Measurements from ENCODE around the gene MRPS12. TPM values are rescaled to one million over a fixed set of nuclear protein-coding genes. Genes with fewer than 3 reads are reported as not detected.
"Not testable (repeated sequence)": the region's sequence is repeated elsewhere in the genome, so short reads cannot be mapped to it uniquely, and the experiment has no call there.

MRPS12 gene
- total RNA-seq, 2 experiments from 2014 or later, result 62.4 to 76.0 TPM

DNA sequence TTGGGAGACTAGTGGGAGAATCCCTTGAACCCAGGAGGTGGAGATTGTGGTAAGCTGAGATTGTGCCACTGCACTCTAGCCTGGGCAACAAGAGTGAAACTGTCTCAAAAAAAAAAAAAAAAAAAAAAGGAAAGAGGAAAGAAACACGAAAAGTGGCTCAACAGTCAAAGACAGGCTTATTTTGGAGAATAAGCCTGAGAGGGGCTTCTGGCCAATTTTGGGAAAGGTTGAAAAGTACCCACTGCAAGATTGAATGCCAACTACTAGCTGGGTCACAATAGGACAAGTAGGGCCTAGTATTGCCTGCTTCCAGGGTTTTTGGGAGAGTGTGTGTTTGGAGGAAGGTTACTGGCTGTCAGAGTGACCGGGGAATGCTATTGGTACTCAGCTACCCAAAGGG is 27.6 kb downstream of the MRPS12 start:
- Mint-ChIP-seq H3K36me3 (ENCODE audit: low read depth) (no peaks in the 10 kb centered on the region), H3K27ac (no peak overlapping the region), H3K4me1 (peaks cover 4% of the 10 kb centered on the region), H3K4me3 (no peak overlapping the region), H3K9me3 (ENCODE audit: low read depth) (no peaks in the 10 kb centered on the region), H3K27me3 (peaks cover 13% of the 10 kb centered on the region)
- intact Hi-C loops (cut with DNase I, micrococcal nuclease), result no loop called here
- ATAC-seq, result no peak
- no peak for DNase-seq
- POLR2A ChIA-PET, result no interaction called here
- CTCF ChIA-PET, result no interaction called here

DNA sequence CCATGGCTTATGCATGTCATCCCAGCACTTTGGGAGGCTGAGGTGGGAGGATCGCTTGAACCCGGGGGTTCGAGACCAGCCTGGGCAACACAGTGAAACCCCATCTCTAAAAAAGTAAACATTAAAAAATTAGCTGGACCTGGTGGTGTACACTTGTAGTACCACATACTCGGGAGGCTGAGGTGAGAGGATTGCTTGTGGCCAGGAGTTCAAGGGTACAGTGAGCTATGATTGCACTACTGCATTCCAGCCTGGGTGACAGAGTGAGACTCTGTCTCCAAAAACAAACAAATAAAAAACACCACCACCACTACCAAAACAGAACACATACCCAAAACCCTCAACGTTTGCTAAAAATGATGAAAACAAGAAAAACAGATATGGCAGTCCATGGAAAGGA is 28.9 kb downstream of the MRPS12 start:
- no peak for ATAC-seq
- no peaks in the 10 kb centered on the region for H3K36me3 Mint-ChIP-seq (ENCODE audit: low read depth)
- H3K4me3 Mint-ChIP-seq, result no peak overlapping the region
- POLR2A ChIA-PET, result no interaction called here
- H3K27ac Mint-ChIP-seq, result no peak overlapping the region
- H3K27me3 Mint-ChIP-seq, result peaks cover 7% of the 10 kb centered on the region
- intact Hi-C loops (cut with DNase I, micrococcal nuclease), result loop anchor here (5.0 to 10.0 kb wide), 3 partner anchors 75 to 238 kb away; partner anchors contain the start of genes FBXO27 (in 1 of the 2) and NCCRP1 (in 1 of the 2)
- peaks cover 4% of the 10 kb centered on the region for H3K4me1 Mint-ChIP-seq
- H3K9me3 Mint-ChIP-seq (ENCODE audit: low read depth), result no peaks in the 10 kb centered on the region
- DNase-seq, result no peak
- CTCF ChIA-PET, result interaction anchor here (0.5 to 1.1 kb wide), 5 partner anchors 15 to 325 kb away, joined by 3 to 5 read pairs (median 3); no protein-coding TSS in a partner anchor

DNA sequence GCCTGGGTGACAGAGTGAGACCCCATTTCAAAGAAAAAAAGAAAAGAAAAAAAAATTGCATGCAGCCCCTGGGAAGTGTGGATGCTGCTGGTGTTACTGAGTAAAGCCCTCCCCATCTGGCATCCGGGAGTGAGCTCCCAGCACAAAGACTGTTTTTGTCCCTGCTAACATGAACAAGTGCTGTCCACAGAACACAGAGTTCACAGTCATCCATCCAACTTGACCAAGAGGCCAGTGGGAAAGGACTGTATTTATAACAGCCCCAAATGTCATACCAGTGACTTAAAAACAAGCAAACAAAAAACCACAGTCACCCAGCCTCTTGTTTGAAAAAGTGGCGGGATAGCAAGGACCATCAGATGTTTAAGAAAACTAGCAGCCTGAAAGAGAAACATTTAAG is 34.0 kb downstream of the MRPS12 start:
- Mint-ChIP-seq H3K9me3 (ENCODE audit: low read depth) (no peaks in the 10 kb centered on the region), H3K4me1 (peaks cover 4% of the 10 kb centered on the region), H3K4me3 (no peak overlapping the region), H3K27me3 (peaks cover 10% of the 10 kb centered on the region), H3K36me3 (ENCODE audit: low read depth) (no peaks in the 10 kb centered on the region), H3K27ac (no peak overlapping the region)
- CTCF ChIA-PET, result interaction anchor here (0.6 kb wide), 1 partner anchor 623 kb away, joined by 3 read pairs; no protein-coding TSS in a partner anchor
- POLR2A ChIA-PET, result no interaction called here
- intact Hi-C loops (cut with DNase I, micrococcal nuclease), result loop anchor here (5.0 to 10.0 kb wide), 3 partner anchors 70 to 233 kb away; partner anchors contain the start of genes FBXO27 (in 1 of the 2) and NCCRP1 (in 1 of the 2)
- ATAC-seq (no peak), DNase-seq (no peak)

DNA sequence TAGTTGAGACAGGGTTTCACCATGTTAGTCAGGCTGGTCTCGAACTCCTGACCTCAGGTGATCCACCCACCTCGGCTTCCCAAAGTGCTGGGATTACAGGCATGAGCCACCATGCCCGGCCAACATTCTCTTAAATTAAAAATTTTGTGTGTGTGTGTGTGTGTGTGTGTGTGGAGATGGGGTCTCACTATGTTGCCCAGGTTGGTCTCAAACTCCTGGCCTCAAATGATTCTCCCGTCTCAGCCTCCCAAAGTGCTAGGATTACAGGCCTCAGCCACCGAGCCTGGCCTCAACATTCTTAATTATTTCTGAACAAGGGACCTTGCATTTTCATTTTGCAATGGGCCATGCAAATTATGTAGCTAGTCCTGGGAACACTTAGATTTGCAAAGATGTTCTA is 35.4 kb downstream of the MRPS12 start:
- H3K27me3 Mint-ChIP-seq, result peaks cover 10% of the 10 kb centered on the region
- H3K27ac Mint-ChIP-seq; ATAC-seq; H3K4me3 Mint-ChIP-seq; H3K36me3 Mint-ChIP-seq (ENCODE audit: low read depth); DNase-seq; H3K9me3 Mint-ChIP-seq (ENCODE audit: low read depth); POLR2A ChIA-PET; H3K4me1 Mint-ChIP-seq: not testable (repeated sequence)
- CTCF ChIA-PET, result interaction anchor here (1.2 to 2.1 kb wide), 2 partner anchors 10 to 12 kb away, joined by 3 to 6 read pairs; no protein-coding TSS in a partner anchor
- intact Hi-C loops (cut with DNase I, micrococcal nuclease), result loop anchor here in 1 of 2 experiments (10.0 kb wide), 1 partner anchor 69 kb away; the partner anchor contains the start of gene FBXO27

DNA sequence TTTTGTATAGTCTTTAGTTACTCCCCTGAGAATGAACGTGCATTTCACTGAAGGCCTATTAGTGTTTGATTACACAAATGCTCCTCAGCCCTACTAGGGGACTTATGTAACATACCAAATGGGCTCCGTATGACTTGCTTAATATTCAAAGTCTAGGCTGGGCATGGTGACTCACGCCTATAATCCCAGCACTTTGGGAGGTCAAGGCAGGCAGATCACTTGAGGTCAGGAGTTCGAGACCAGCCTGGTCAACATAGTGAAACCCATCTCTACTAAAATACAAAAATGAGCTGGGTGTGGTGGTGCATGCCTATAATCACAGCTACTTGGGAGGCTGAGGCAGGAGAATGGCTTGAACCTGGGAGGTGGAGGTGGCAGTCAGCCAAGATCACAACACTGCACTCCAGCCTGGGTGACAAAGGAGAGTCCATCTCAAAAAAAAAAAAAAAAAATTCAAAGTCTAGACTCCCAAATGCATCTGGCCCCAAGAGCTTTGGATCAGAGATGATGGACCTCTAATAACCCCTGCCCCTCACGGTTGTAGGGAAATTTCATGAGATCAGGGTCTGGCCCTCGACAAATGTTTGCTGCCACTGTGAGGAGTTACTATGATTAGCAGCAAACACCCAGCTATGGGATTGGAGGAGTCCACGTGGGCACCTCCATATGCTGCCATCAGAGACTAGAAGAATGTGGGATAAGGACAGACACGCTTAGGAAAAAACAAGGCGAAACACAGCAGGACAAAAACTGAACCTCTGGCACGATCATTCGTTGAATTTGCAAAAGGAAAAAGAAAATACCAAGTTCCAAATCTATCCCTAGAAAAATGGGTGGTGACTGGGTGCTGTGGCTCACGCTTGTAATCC is 40.2 kb downstream of the MRPS12 start:
- Mint-ChIP-seq H3K36me3 (ENCODE audit: low read depth) (no peaks in the 10 kb centered on the region), H3K27ac (no peak overlapping the region), H3K4me3 (no peak overlapping the region), H3K27me3 (peaks cover 10% of the 10 kb centered on the region), H3K9me3 (ENCODE audit: low read depth) (no peaks in the 10 kb centered on the region), H3K4me1 (peaks cover 8% of the 10 kb centered on the region)
- POLR2A ChIA-PET, result no interaction called here
- intact Hi-C loops (cut with DNase I, micrococcal nuclease), result no loop called here
- DNase-seq (no peak), ATAC-seq (no peak)
- CTCF ChIA-PET, result interaction anchor here (0.8 to 1.2 kb wide), 4 partner anchors 9 to 80 kb away, joined by 3 to 6 read pairs (median 4); no protein-coding TSS in a partner anchor

DNA sequence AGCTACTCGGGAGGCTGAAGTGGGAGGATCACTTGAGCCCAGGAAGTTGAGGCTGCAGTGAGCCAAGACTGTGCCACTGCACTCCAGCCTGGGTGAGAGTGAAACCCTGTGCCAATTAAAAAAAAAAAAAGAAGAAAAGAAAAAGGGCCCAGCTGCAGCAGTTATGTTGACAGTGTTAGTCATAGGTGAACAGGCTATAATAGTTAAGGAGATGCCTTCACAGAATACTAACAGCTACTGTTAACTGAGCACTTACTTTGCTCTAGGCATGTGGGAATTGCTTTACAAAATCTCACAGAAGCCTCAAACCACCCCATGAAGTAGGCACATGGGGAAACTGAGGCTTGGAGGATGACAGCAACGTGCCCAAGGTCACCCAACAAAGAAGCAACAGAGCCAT is 40.9 kb downstream of the MRPS12 start:
- peaks cover 18% of the 10 kb centered on the region for H3K27me3 Mint-ChIP-seq
- ChIA-PET CTCF (interaction anchor here (0.8 to 1.2 kb wide), 3 partner anchors 9 to 80 kb away, joined by 3 to 6 read pairs (median 4); no protein-coding TSS in a partner anchor), POLR2A (no interaction called here)
- DNase-seq (no peak), ATAC-seq (no peak)
- no peaks in the 10 kb centered on the region for H3K9me3 Mint-ChIP-seq (ENCODE audit: low read depth)
- H3K4me1 Mint-ChIP-seq, result peaks cover 15% of the 10 kb centered on the region
- H3K4me3 Mint-ChIP-seq, result no peak overlapping the region
- no peaks in the 10 kb centered on the region for H3K36me3 Mint-ChIP-seq (ENCODE audit: low read depth)
- intact Hi-C loops (cut with DNase I, micrococcal nuclease), result no loop called here
- H3K27ac Mint-ChIP-seq, result no peak overlapping the region

DNA sequence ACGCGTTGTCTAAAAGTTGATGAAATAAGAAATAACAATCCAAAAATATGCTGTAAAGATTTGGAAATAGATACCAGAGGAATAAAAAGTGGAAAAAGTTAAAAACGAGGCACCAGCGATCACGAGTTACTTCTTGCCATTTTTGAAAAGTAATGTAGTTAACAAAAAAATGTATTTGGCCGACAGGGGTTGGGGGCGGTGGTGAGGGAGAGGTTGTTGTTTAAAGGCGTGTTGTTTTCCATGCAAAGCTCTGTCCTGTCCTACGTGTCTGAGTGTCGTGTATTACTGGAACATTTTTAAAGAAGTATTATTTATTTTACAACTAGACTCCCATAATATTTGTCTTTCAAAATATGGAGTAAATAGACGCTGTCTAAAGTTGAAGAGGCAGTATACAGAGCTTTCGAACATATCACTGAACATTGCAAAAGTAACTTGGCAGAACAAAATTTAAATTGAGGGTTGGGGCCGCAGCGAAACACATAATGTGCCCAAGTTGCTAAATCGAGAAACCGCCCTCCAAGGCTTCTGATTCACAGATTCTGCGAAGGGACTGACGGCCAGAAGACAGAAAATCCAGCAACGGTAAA is 44.0 kb downstream of the MRPS12 start:
- CTCF ChIA-PET, result interaction anchor here (0.7 to 2.8 kb wide), 3 partner anchors 13 to 16 kb away, joined by 3 to 10 read pairs (median 4); no protein-coding TSS in a partner anchor
- POLR2A ChIA-PET, result no interaction called here
- intact Hi-C loops (cut with DNase I, micrococcal nuclease), result no loop called here

DNA sequence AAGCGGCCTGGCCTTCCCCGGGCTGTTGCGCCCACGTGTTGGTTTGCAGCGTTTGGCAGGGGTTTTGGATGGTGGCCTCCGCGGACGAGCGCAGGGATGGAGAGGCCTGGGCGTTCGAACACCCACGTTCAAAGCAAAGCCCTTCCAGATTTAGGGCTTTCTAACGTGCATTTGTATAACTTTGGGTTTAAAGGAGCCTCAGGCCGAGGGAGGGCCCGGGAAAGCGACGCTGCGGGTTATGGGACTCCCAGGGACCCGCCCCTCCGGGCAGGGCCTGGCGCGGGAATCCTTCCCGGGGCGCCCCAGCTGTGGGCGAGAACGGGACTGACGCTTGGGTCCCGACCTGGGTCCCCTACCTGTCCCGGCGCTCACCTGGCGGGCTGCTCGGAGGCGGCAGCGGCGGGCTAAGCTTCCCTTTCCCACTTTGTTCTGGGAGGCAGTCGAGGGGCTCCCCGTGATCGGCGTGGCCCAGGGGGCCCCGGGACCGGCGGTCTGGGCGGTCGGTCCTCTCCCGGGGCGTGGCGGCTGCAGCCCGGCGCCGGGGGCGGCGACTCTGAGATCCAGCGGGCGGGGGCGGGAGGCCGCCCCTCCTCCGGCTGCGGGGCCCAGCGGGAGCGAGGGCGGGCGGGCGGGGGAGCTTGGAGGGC is 44.6 kb downstream of the MRPS12 start, which contains the start of gene FBXO17:
Gene FBXO17 (minus strand): TSS at position 529 of the 647 bp plus-strand sequence. CDS start 25,423 bp downstream, outside the sequence.
- Mint-ChIP-seq H3K27ac (no peak within 1 kb of the TSS), H3K4me1 (peaks cover 27% of the 10 kb centered on the region), H3K9me3 (ENCODE audit: low read depth) (peaks cover under 1% of the 10 kb centered on the region), H3K27me3 (peaks cover 29% of the 10 kb centered on the region), H3K36me3 (ENCODE audit: low read depth) (no peaks in the 10 kb centered on the region), H3K4me3 (peak within 1 kb of the TSS; percentile 40)
- POLR2A ChIA-PET, result no interaction called here
- intact Hi-C loops (cut with DNase I, micrococcal nuclease), result no loop called here
- CTCF ChIA-PET, result interaction anchor here (0.7 to 2.8 kb wide), 6 partner anchors 13 to 249 kb away, joined by 3 to 10 read pairs (median 4); no protein-coding TSS in a partner anchor
- ATAC-seq (no peak), DNase-seq (no peak)

More for the DNA sequence above, 44.0 kb downstream of the MRPS12 start:
- H3K4me1 Mint-ChIP-seq, result peaks cover 27% of the 10 kb centered on the region
- peaks cover 27% of the 10 kb centered on the region for H3K27me3 Mint-ChIP-seq
- no peaks in the 10 kb centered on the region for H3K9me3 Mint-ChIP-seq (ENCODE audit: low read depth)
- DNase-seq, result no peak
- H3K36me3 Mint-ChIP-seq (ENCODE audit: low read depth), result no peaks in the 10 kb centered on the region
- no peak for ATAC-seq
- H3K4me3 Mint-ChIP-seq, result no peak overlapping the region
- no peak overlapping the region for H3K27ac Mint-ChIP-seq

DNA sequence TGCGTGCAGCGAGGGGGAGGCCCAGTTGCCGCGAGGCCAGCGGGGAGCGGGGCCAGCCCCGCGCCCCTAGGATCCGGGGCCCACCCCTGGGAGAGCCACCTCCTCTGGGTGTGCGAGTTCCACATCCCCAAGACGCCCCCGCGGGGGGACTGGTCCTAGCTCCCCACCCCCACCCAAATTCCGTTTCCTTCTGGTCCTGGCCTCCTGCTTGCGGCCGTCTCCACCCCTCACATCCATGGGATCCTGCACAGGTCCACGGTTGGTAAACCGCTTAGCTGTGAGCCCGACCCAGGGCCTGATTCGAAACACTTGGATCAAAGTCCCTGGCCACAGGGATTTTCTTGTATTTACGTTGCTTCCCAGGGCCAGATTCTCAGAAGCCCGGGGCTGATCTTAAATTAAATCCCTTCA is 45.1 kb downstream of the MRPS12 start:
- peaks cover 33% of the 10 kb centered on the region for H3K27me3 Mint-ChIP-seq
- intact Hi-C loops (cut with DNase I, micrococcal nuclease), result no loop called here
- H3K27ac Mint-ChIP-seq, result no peak overlapping the region
- DNase-seq (no peak), ATAC-seq (no peak)
- peaks cover 27% of the 10 kb centered on the region for H3K4me1 Mint-ChIP-seq
- H3K9me3 Mint-ChIP-seq (ENCODE audit: low read depth), result peaks cover 5% of the 10 kb centered on the region
- ChIA-PET CTCF (interaction anchor here (0.7 to 2.8 kb wide), 6 partner anchors 13 to 1660 kb away, joined by 3 to 10 read pairs (median 4); no protein-coding TSS in a partner anchor), POLR2A (no interaction called here)
- peaks cover 4% of the 10 kb centered on the region for H3K36me3 Mint-ChIP-seq (ENCODE audit: low read depth)
- peak overlapping the region; percentile 40 for H3K4me3 Mint-ChIP-seq

DNA sequence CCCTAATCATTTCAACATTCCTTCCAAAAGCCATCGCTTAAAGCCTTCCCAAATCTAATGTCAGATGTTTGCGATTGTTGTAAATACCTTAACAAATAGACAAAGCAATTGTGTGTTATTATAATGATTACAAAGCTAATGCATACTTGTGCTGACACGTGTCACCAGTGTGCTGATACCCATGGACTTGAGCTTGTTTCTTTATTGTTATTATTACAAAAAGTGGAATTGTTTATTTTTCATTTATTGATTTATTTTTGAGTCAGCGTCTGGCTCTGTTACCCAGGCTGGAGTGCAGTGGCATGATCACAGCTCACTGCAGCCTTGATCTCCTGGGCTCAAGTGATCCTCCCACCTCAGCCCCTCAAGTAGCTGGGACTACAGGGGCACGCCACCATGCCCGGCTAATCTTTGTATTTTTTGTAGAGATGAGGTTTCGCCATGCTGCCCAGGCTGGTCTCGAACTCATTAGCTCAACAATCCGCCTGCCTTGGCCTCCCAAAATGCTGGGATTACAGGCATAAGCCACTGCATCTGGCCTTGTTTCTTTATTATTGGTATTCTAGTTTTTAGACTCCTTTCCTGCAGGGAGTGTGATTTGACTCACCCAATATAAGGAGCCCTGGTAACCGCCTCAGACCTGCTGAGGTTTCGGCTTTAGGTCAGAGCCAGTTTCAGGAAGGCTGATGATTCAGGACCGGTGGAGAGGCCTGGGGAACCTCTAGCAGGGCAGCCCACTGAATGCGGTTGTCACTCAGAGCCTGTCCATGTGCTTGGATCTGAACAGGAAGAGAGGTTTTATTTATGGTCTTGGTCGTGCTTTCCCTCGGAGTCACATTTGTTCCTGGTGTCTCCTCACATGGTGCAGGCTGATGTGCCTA is 46.9 kb downstream of the MRPS12 start:
- Mint-ChIP-seq H3K27ac (peak overlapping the region; percentile 21), H3K9me3 (ENCODE audit: low read depth) (peaks cover 5% of the 10 kb centered on the region), H3K4me1 (peaks cover 27% of the 10 kb centered on the region), H3K4me3 (no peak overlapping the region), H3K36me3 (ENCODE audit: low read depth) (peaks cover 4% of the 10 kb centered on the region), H3K27me3 (peaks cover 33% of the 10 kb centered on the region)
- ChIA-PET POLR2A (interaction anchor here (0.8 kb wide), 1 partner anchor 44 kb away, joined by 5 read pairs; no protein-coding TSS in a partner anchor), CTCF (interaction anchor here (0.7 to 1.6 kb wide), 6 partner anchors 11 to 471 kb away, joined by 3 read pairs; no protein-coding TSS in a partner anchor)
- DNase-seq (peak; percentile 85), ATAC-seq (peak; percentile 98)
- intact Hi-C loops (cut with DNase I, micrococcal nuclease), result no loop called here

Measured in activated CD4-positive, alpha-beta T cell treated with anti-CD3 and anti-CD28 coated beads for 36 hours (primary cell).